ENCODE results near the gene ALDH1A3. TPM values are rescaled to one million over a fixed set of nuclear protein-coding genes. Genes with fewer than 3 reads are reported as not detected.

The ALDH1A3 gene
- total RNA-seq, 2 experiments from 2014 or later, result not detected

DNA sequence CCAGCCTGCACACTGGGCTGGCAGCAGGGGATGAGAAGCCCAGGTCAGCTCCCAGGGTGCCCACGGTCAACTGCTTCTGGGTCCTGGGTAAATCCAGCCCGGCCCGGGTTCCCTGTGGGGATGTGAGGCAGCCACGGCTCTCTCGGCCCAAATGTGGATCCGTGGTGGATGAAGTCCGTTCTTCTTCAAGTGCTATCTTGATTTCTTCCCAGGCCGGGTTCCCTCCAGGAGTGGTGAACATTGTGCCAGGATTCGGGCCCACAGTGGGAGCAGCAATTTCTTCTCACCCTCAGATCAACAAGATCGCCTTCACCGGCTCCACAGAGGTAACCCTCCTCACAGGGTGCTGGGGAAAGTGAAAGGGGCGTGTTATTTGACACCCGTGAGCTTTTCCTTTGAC lies 16.1 kb downstream of the ALDH1A3 start:
- Mint-ChIP-seq H3K9me3 (no peaks in the 10 kb centered on the region), H3K36me3 (ENCODE audit: low read depth) (no peaks in the 10 kb centered on the region), H3K27me3 (peaks cover 31% of the 10 kb centered on the region), H3K27ac (no peak overlapping the region), H3K4me1 (no peaks in the 10 kb centered on the region), H3K4me3 (no peak overlapping the region)
- CTCF ChIA-PET, result interaction anchor here (0.9 kb wide), 1 partner anchor 26 kb away, joined by 4 read pairs; no protein-coding TSS in a partner anchor
- DNase-seq, result no peak
- POLR2A ChIA-PET, result no interaction called here

DNA sequence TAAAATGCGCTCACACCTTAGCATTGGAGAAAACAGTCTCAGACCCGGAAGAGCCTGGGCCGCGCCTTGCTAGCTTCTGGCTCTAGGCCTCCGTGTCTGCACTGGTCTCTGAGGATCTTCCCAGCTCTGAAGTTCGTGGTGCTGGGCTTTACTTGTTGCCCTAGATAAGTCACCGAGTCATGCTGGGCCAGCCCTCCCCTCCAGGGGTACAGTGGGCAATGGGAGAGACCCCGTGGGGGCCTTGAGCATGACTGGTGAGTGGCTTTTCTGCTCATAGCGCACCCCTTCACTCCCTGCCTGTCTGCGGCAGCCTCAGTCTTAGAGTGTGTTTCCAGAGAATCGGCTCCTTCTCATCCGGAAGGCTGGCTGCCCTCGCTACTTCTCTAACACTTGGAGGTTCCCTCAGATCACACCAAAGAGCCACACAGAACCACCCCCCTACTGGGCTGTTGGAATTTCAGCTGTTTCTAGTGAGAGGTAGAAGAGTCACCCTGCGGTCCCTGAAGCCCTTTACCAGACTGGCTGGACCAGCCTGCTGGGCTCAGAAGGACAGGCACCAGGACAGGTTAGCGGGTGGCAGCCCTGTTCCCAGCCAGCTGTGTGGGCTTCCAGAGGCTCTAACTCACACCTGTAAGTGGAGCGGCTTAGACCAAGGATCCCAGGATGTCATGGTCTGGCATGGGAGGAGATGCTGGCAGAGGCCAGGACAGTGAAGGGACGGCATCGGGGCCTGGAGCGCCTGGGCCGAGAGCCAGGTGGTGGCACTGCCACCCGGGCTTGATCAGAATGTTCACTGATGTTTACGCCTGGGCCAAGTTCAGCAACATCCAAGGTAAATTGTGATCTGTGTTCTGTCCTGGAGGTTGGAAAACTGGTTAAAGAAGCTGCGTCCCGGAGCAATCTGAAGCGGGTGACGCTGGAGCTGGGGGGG lies 17.9 kb downstream of the ALDH1A3 start:
- H3K27ac Mint-ChIP-seq, result no peak overlapping the region
- H3K36me3 Mint-ChIP-seq (ENCODE audit: low read depth), result no peaks in the 10 kb centered on the region
- no peak overlapping the region for H3K4me3 Mint-ChIP-seq
- CTCF ChIA-PET, result interaction anchor here (1.1 to 1.3 kb wide), 2 partner anchors 21 to 111 kb away, joined by 4 to 5 read pairs; partner anchors contain the start of gene LRRK1
- POLR2A ChIA-PET, result no interaction called here
- H3K9me3 Mint-ChIP-seq, result no peaks in the 10 kb centered on the region
- DNase-seq, result no peak
- H3K27me3 Mint-ChIP-seq, result peaks cover 23% of the 10 kb centered on the region
- H3K4me1 Mint-ChIP-seq, result no peaks in the 10 kb centered on the region

DNA sequence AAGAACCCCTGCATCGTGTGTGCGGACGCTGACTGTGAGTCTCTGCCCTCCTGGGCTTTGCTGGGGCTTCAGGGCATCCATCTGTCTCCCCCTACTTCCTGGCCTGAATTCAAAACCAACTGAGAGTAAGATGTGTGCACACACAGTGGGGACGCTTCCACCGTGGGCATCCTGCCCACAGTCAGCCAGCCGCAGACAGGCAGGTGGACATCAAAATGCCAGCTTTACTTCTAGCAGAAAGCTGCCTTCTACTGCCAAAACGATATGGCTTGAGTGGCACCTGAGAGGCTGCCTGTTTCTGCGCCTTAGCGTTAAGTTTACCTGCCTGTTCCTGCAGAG lies 18.5 kb downstream of the ALDH1A3 start:
- H3K9me3 Mint-ChIP-seq, result no peaks in the 10 kb centered on the region

DNA sequence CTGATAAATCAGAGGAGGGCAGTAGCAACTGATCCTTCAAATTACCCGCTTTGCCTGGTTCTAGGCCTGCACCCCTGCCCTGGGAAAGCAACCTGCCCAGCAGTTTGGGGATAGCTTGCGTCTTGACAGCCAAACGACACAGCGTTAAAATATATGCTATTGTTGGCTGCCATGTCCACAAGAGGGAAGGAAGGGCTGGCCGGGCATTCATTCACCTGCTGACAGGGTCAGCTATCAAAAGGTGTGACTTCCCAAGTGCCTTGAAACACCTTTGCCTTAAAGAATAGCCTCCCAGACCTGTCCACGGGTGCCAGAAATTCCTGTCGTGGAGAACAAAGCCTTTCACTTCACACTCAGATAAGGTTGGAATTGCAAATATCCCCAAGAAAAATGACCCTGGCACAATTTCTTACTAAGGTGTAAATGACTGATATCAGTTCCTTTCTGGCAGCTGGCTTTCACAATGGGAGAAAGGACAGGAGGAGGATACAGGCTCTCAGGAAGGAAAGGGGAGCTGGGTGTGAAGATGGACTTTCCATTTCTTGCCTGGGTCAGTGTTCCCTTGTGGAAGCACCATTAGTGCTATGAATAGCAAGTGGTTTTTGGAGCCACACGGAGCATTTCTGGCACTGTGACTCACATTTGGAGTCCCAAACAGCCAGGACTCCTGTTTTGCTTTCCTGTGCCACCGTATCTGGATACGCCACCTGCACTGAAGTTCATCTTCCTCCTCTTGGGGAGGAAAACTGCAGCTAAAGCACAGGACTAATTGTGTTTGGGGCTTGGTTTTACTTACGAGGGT lies 19.2 kb downstream of the ALDH1A3 start:
- no peak overlapping the region for H3K27ac Mint-ChIP-seq
- no peak overlapping the region for H3K4me3 Mint-ChIP-seq
- H3K27me3 Mint-ChIP-seq, result peaks cover 15% of the 10 kb centered on the region
- POLR2A ChIA-PET, result no interaction called here
- CTCF ChIA-PET, result interaction anchor here (1.1 kb wide), 1 partner anchor 20 kb away, joined by 5 read pairs; the partner anchor contains the start of gene LRRK1
- no peak for DNase-seq
- no peaks in the 10 kb centered on the region for H3K9me3 Mint-ChIP-seq
- H3K36me3 Mint-ChIP-seq (ENCODE audit: low read depth), result no peaks in the 10 kb centered on the region
- H3K4me1 Mint-ChIP-seq, result no peaks in the 10 kb centered on the region

More for the DNA sequence above, 18.5 kb downstream of the ALDH1A3 start:
- ChIA-PET CTCF (interaction anchor here (1.1 kb wide), 1 partner anchor 21 kb away, joined by 5 read pairs; the partner anchor contains the start of gene LRRK1), POLR2A (no interaction called here)
- no peak overlapping the region for H3K4me3 Mint-ChIP-seq
- H3K27me3 Mint-ChIP-seq, result peaks cover 20% of the 10 kb centered on the region
- DNase-seq, result no peak
- no peaks in the 10 kb centered on the region for H3K36me3 Mint-ChIP-seq (ENCODE audit: low read depth)
- no peak overlapping the region for H3K27ac Mint-ChIP-seq
- H3K4me1 Mint-ChIP-seq, result no peaks in the 10 kb centered on the region

DNA sequence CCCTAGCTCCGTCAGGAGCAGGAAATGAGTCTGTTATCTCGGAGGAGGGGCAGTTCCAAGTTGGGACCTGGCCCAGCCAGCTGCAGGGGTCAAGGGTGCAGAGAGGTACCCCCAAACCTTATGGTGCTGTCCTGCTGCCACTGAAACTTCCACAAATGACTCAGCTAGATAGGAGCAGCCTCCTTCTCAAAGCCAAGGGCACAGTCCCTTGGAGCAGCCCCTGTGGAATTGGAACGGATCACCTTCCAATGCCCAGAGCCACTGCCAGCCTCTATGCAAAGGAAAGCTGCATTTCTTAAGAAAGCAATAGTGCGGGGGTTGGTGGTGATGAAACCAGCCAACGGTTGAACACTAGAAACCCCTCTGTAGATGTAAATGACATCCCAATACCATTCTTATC lies 20.0 kb downstream of the ALDH1A3 start:
- Mint-ChIP-seq H3K27ac (no peak overlapping the region), H3K36me3 (ENCODE audit: low read depth) (no peaks in the 10 kb centered on the region), H3K9me3 (no peaks in the 10 kb centered on the region), H3K4me1 (no peaks in the 10 kb centered on the region), H3K4me3 (no peak overlapping the region), H3K27me3 (peaks cover 9% of the 10 kb centered on the region)
- no peak for DNase-seq
- CTCF ChIA-PET, result no interaction called here
- POLR2A ChIA-PET, result no interaction called here

DNA sequence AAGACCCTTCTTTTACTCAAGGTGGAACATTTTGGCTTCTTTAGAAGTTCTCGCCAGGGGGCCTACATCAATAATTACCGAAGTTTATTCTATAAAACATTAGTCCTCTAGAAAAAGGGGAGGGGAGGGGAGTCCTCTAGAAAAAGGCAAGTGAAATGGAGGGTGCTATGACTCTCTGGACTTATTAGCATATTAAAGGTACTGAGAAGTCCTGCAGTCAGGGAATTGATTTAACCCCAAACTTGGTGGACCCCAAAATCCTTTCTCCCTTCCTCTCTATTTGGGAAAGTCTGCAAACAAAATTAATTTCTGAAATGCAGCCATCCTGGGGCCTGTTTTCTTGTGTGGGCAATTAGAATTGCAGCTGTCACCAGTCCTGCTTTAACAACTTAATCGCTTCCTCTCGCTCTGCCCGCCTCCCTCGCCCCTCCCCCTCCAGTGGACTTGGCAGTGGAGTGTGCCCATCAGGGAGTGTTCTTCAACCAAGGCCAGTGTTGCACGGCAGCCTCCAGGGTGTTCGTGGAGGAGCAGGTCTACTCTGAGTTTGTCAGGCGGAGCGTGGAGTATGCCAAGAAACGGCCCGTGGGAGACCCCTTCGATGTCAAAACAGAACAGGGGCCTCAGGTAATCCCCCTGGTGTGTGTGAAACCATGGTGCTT lies 20.6 kb downstream of the ALDH1A3 start:
- Mint-ChIP-seq H3K4me1 (no peaks in the 10 kb centered on the region), H3K27ac (no peak overlapping the region), H3K36me3 (ENCODE audit: low read depth) (no peaks in the 10 kb centered on the region), H3K27me3 (peaks cover 11% of the 10 kb centered on the region), H3K4me3 (no peak overlapping the region), H3K9me3 (no peaks in the 10 kb centered on the region)
- ChIA-PET POLR2A (no interaction called here), CTCF (no interaction called here)
- DNase-seq, result no peak

DNA sequence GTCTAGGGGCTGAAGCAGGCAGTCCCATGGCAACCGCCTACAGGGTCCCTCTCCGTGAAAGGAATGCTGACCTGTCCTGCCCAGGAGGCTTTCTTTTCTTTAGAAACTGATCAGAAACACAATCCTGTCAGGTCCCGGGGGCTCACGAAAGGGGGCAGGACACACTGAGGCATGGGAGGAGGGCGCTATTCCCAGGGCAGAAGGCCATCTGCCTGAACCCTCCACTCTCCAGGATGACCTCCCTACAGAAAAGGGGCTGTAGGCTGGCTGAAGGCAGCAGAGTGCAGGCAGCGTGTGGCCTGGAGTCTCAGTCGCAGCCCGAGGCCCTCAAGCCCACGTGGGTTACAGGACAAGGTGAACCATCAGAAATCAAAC lies 21.2 kb downstream of the ALDH1A3 start:
- ChIA-PET POLR2A (no interaction called here), CTCF (no interaction called here)
- peaks cover 11% of the 10 kb centered on the region for H3K27me3 Mint-ChIP-seq
- H3K4me3 Mint-ChIP-seq, result no peak overlapping the region
- H3K27ac Mint-ChIP-seq, result no peak overlapping the region
- no peaks in the 10 kb centered on the region for H3K36me3 Mint-ChIP-seq (ENCODE audit: low read depth)
- no peak for DNase-seq
- H3K9me3 Mint-ChIP-seq, result no peaks in the 10 kb centered on the region
- no peaks in the 10 kb centered on the region for H3K4me1 Mint-ChIP-seq

DNA sequence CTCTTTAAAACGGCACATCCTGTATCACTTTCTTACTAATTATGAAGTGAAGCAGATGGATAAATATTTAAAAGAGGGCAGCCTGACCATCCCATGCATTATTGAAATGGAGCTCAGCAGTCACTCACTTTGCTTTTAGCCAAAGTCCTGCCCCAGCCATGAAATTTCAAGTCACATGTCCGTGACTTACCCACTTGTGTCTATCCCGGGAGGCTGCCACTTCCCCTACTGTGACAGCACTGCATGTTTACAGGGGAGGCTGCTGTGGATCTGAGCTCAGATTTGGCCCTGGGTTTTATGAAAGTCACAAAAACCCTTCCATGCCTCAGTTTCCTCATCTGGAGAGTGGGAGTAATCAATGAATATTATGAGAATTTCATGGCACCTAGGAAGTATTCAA lies 21.7 kb downstream of the ALDH1A3 start:
- DNase-seq, result no peak
- CTCF ChIA-PET, result interaction anchor here (1.2 kb wide), 1 partner anchor 17 kb away, joined by 4 read pairs; no protein-coding TSS in a partner anchor
- no peak overlapping the region for H3K4me3 Mint-ChIP-seq
- no peaks in the 10 kb centered on the region for H3K9me3 Mint-ChIP-seq
- peaks cover 11% of the 10 kb centered on the region for H3K27me3 Mint-ChIP-seq
- no peaks in the 10 kb centered on the region for H3K36me3 Mint-ChIP-seq (ENCODE audit: low read depth)
- no peaks in the 10 kb centered on the region for H3K4me1 Mint-ChIP-seq
- H3K27ac Mint-ChIP-seq, result no peak overlapping the region
- POLR2A ChIA-PET, result no interaction called here

DNA sequence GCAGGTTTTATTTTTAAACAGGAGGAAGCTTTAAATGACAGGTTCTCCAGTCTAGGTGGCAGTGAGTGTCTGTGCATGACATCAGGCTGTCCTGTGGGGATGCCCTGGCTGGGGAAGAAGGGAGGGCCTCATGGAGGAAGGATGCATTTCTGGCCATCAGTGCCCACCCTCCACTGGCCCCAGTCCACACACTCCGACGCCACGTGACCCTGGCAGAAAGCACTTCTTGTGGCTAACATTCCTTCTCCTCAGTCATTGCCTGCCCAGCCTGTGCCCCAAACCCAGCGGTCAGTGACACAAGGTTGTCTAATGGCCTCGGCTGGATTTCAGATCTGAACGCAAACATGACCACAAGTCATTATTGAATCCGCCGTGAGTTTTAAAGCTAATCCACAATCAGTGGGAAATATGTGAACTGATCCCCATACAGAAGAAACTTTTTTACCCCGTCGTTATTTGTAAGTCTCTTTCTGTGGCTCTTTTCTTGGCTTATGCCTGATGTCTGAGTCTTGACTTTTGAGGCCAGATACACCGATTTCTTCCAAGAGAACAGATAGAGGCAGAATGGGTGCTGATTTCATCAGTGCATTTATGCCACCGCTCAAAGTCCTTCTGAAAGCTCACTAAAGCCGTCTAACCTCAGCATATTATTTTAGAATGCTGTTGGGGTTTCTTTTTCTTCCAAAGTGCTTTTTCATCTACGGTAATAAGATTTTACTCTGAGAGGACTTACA lies 22.2 kb downstream of the ALDH1A3 start:
- POLR2A ChIA-PET, result no interaction called here
- no peak for DNase-seq
- Mint-ChIP-seq H3K27me3 (peaks cover 11% of the 10 kb centered on the region), H3K9me3 (no peaks in the 10 kb centered on the region), H3K4me1 (no peaks in the 10 kb centered on the region), H3K4me3 (no peak overlapping the region), H3K36me3 (ENCODE audit: low read depth) (no peaks in the 10 kb centered on the region), H3K27ac (no peak overlapping the region)
- CTCF ChIA-PET, result interaction anchor here (1.2 kb wide), 1 partner anchor 16 kb away, joined by 4 read pairs; no protein-coding TSS in a partner anchor

DNA sequence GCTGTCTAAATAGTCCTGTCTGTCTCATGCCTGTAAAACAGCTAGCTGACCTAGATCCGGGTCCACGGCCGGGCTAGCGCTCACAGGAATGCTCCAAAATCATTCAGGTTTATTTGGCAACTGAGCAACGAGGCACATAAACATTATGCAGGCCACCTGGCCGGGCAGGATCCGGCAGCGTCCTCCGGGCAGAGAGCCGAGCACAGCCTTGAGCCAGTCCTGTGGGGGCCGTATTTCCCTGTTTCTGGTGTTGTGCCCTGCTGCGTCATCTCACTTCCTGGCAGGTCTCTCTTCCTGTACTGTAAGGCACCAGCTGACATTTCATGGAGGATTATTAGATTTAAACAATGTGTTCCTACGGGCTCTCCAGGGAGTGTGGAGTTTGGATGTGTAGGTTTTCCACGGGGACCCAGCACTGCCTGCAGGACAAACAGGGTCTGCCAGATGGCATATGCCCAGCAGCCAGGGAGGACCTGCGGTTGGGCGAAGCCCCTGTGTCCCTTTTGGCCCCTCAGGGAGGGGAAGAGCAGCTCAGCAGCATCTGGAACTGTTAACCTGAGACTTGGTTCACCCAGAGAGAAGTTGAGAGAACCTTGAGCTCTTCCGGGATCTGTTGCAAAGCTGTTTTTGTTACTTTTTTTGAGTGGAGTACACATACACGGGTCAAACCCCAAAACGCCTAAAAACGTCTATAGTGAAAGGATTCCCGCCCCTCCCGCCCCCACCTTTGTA lies 23.0 kb downstream of the ALDH1A3 start:
- no peak for DNase-seq
- Mint-ChIP-seq H3K4me1 (no peaks in the 10 kb centered on the region), H3K27me3 (peaks cover 8% of the 10 kb centered on the region), H3K4me3 (no peak overlapping the region), H3K9me3 (no peaks in the 10 kb centered on the region), H3K36me3 (ENCODE audit: low read depth) (no peaks in the 10 kb centered on the region), H3K27ac (no peak overlapping the region)
- ChIA-PET POLR2A (no interaction called here), CTCF (interaction anchor here (1.2 kb wide), 1 partner anchor 15 kb away, joined by 4 read pairs; no protein-coding TSS in a partner anchor)

DNA sequence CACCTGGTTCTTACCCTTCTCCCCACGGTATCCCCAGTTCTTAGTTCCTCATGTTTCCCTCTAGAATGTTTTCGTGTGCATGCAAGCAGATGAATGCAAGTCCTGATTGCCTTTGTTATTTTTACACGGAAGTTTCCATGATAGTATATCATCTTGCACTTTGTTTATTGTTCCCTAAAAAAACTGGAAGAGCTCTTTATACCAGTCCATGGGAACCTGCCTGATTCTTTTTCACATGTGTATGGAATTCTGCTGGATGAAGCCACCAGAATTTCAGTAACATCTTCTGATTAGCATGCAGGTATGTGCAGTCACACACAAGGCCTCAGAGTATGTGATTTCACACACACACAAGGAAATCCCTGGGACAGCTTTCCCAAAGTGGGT lies 23.5 kb downstream of the ALDH1A3 start:
- Mint-ChIP-seq H3K4me3 (no peak overlapping the region), H3K27me3 (peaks cover 8% of the 10 kb centered on the region), H3K36me3 (ENCODE audit: low read depth) (no peaks in the 10 kb centered on the region), H3K9me3 (no peaks in the 10 kb centered on the region), H3K27ac (no peak overlapping the region), H3K4me1 (no peaks in the 10 kb centered on the region)
- ChIA-PET POLR2A (no interaction called here), CTCF (interaction anchor here (1.0 kb wide), 1 partner anchor 15 kb away, joined by 4 read pairs; no protein-coding TSS in a partner anchor)
- no peak for DNase-seq

DNA sequence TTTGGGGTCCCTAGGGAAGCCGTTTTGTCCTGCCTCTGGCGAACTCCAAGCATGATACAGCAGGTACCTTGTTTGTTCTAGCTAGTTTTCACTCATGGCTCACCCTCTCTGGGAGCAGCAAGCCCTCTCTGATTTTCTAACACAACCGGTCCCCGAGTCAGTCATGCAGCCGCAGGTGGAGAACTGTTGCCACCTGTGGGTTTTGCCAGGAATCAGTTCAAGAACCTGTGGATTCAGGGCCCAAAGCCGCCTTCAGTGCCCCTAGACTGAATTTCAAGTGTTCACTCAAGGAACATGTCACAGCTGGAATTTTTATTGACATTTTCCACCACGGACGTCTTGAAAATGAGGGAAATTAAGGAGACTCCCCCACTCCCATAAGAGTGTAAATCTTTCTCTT lies 26.2 kb downstream of the ALDH1A3 start:
- H3K27me3 Mint-ChIP-seq, result peaks cover 11% of the 10 kb centered on the region
- H3K27ac Mint-ChIP-seq, result no peak overlapping the region
- DNase-seq, result no peak
- no peak overlapping the region for H3K4me3 Mint-ChIP-seq
- no peaks in the 10 kb centered on the region for H3K9me3 Mint-ChIP-seq
- no peaks in the 10 kb centered on the region for H3K36me3 Mint-ChIP-seq (ENCODE audit: low read depth)
- no peaks in the 10 kb centered on the region for H3K4me1 Mint-ChIP-seq
- ChIA-PET POLR2A (no interaction called here), CTCF (interaction anchor here (2.2 to 2.8 kb wide), 2 partner anchors 12 to 102 kb away, joined by 9 to 14 read pairs; no protein-coding TSS in a partner anchor)
